GM12872 (cell line): Measurements from ENCODE around the gene LRRC8A.

Experiments used
- CTCF ChIP-seq: IDR thresholded peaks from 3 replicates; pipeline ENCODE4 v1.5.1; 2011; ENCODE audit warnings: low read depth, mild to moderate bottlenecking, low read length, moderate library complexity; ENCODE audit not compliant: insufficient read depth

The LRRC8A gene

GRCh38 chr9:128927731-128928411, 45.9 kb downstream of the LRRC8A start:
- peak; percentile 87 for TF ChIP-seq CTCF

DNA sequence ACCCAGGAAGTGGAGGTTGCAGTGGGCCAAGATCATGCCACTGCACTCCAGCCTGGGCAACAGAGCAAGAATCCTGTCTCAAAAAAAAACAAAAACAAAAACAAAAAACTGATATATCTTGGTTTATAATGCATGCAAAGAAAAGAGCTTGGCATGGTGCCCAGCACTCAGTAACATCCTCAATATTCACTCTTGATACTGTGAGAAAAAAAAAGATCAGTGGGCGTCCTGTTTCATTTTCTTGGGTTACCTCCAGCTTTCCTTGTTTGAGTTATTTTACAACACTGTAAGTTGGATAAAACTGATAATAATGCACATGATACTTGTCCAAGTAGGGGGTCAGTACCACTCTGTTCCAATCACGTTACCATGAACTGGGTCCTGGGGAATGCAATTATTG, 46.7 kb downstream of the LRRC8A start:
- TF ChIP-seq CTCF, result no peak

GRCh38 chr9:128929560-128929959, 47.6 kb downstream of the LRRC8A start:
- TF ChIP-seq CTCF, result no peak

- no peak for TF ChIP-seq CTCF
These were observed 51.8 kb downstream of the LRRC8A start for GRCh38 chr9:128933731-128934130.

GRCh38 chr9:128936171-128936865, 54.4 kb downstream of the LRRC8A start:
- no peak for TF ChIP-seq CTCF

- no peak for TF ChIP-seq CTCF
These were observed 55.6 kb downstream of the LRRC8A start for GRCh38 chr9:128937310-128938165.

DNA sequence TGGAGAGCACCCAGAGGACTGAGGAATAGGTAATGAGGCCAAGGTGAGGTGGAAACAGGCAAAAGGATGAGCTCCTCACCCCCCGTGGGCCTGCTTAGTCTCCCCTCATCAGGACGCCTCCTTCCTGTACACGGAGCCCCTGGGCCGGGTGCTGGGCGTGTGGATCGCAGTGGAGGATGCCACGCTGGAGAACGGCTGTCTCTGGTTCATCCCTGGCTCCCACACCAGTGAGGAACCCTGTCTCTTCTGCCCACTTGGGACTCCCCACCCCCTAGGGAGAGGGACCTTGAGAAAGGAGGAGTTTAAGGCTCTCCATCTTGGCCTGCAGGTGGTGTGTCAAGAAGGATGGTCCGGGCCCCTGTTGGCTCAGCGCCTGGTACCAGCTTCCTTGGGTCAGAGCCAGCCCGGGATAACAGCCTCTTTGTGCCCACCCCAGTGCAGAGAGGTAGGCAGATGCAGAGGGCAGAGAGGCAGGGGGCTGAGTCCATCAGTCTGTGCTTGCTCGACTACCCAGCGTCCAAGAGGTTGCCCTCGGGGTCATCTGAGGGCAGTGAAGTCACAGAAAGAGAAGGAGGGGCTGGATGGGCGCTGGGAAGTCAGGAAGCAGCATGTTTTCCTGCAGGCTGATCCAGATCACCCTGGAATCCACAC, 58.5 kb downstream of the LRRC8A start:
- no peak for TF ChIP-seq CTCF
